Germinal center (tissue), 1 donor: ENCODE results near the gene TNRC18.
A peak's percentile ranks its signal among the peaks of the same experiment; 100 is the strongest.

Experiments used
- DNase-seq: peaks from one replicate; pipeline ENCODE4 v3.0.0; 2012; ENCODE audit warnings: mixed read lengths, low spot score

Gene TNRC18

DNA sequence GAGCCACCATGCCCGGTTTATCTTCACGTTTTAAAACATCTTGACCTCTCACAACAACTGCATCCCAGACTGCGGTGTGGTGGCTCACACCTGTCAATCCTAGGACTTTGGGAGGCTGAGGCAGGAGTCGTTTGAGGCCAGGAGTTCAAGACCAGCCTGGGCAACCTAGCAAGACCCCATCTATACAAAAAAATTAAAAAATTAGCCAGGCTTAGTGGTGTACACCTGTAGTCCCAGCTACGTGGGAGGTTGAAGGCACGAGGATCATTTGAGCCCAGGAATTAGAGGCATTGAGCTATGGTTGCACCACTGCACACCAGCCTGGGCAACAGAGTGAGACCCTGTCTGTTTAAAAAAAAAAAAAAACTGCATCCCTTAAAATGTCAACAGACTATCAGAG lies 20.2 kb downstream of the TNRC18 start:
- DNase-seq, result no peak

- no peak for DNase-seq
These were observed 25.9 kb downstream of the TNRC18 start for GRCh38 chr7:5397736-5398135.

GRCh38 chr7:5396999-5397663 lies 26.5 kb downstream of the TNRC18 start:
- DNase-seq, result peak; percentile 98

DNA sequence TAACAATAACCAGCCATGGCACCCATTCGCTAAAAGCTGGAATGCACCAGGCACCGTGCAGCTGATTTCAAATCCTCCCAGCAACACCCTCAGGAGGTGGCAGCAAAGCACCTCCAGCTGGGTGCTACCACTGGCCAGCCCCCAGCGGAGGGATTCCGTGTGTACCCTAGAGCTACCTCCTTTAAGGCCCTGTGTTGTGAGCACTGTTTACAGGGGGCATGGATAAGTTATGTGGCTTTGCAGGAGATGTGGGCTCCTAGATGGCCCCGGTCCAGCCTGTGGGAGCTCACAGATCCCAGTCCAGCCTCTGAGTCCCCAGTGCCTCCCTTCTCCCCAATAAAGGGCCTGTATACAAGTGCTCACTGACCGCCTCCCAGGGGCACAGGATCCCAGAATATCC lies 27.1 kb downstream of the TNRC18 start:
- peak; percentile 70 for DNase-seq

- no peak for DNase-seq
These were observed 28.4 kb downstream of the TNRC18 start for GRCh38 chr7:5395246-5395645.

DNA sequence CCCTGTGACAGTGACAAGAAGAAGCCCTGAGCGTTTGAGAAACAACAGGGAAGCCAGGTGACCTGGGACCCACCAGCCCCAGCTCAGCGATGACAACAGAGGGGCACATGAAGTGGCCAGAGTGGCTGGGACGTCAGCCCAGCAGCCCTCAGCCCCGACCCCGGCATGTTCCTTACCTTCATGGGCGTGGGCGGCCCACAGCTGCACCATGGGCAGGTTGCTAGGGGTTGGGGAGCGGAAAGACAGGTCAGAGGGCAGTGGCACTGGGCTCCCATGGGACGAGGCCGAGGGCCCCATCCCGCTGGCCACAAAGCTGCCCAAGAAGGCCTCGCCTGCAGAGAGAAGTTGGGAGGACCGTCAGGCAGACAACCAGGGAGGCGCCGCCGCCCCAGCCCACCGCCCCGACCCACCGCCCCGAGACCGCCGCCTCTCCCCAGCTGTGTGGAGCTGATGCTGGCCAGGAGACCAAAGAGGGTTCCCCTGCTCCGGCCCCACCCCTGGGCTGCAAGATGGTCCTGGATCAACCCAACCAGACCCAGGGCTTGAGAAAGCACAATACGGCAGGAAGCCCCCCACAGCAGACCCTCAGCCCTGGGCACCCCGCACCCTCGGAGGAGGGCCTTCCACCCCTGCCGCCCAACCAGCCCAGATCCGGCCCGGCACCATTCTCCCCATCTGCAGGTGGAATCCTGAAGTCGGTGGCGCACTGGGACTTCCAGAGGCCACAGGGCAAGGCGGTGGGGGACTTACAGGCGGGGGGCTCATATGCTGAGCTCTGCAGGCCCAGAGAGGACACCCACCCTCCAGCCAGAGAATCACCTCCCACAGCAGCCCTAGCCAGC lies 29.1 kb downstream of the TNRC18 start:
- no peak for DNase-seq

DNA sequence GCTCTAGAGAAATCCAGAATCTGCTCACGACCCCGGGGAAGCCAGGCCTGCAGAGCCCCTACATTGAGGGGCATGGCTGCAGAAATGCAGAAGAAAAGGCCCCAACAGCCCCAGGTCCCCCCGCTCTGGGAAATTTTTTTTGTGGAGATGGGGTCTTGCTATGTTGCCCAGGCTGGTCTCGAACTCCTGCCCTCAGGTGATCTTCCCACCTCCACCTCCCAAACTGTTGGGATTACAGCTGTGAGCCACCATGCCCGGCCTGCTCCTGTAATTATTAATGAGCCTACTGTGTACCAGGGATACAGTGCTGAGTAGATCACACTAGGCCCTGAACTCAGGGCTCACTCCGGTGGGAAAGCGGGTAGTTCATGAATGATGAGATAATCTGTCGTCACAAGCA lies 29.9 kb downstream of the TNRC18 start:
- DNase-seq, result no peak

DNA sequence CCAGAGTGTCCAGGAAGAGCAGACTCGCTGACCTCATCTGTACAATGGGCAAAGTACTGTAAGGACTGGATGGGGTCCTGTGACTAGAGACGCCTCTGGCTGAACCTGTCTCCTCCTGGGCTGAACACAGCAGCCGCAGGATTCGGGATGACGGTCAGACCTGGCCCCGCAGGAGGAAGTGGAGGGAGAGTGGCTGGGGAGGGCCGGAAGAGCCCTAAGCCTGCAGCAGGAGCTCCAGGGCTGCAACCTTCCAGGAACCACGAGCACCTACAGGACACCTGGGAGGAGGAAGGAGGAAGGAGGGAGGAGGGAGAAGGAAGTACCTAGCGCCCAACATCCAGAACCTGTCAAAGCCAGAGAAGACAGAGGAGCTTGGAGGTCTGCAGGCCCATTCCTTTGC lies 30.3 kb downstream of the TNRC18 start:
- no peak for DNase-seq

DNA sequence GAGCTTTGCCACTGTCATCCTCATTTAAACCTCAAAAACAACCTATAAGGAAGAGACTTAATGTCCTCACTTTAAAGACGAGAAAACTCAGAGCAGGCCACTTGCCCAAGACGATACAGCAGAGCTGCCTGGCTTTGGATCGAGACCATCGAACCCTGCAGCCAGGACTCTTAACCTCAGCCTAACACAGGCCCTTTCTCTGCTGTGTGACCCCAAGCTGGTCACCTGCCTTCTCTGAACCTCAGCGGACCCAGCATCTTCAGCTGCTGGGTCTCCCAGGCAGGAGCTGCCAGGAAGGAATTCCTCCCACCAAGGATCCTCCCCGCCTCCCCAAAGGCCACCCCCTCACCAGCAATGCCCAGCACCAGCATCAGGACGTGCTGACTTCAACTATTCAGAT lies 32.7 kb downstream of the TNRC18 start:
- no peak for DNase-seq

- DNase-seq, result no peak
These were observed 34.7 kb downstream of the TNRC18 start for GRCh38 chr7:5388905-5389433.

- no peak for DNase-seq
These were observed 35.2 kb downstream of the TNRC18 start for GRCh38 chr7:5388273-5388901.

DNA sequence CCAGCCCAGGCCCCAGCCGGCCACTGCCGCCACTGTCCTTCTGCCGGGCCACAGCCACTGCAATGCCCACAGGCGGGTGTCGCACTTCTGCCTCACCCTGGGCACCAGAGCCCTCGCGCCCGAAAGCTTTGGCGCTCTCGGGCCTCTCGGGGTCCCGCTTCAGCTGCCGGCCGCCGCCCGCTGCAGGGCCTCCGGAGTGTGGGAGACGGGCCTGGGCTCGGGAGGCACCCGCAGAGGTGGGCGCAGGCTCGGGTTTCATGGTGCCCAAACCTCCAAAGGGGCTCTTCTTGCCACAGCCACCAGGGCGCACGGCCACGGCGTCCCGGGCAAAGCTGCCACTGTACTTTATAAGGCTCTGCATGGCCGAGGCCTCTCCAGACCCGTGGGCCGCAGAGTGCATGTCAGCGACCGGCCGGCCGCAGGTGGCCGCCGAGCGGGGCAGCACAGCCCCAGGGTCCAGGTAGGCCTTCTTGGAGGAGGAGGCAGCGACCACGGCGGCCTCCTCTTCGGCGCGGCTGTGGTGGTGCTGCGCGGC lies 35.9 kb downstream of the TNRC18 start:
- DNase-seq, result no peak

GRCh38 chr7:5384618-5385017 lies 39.0 kb downstream of the TNRC18 start:
- DNase-seq, result no peak

DNA sequence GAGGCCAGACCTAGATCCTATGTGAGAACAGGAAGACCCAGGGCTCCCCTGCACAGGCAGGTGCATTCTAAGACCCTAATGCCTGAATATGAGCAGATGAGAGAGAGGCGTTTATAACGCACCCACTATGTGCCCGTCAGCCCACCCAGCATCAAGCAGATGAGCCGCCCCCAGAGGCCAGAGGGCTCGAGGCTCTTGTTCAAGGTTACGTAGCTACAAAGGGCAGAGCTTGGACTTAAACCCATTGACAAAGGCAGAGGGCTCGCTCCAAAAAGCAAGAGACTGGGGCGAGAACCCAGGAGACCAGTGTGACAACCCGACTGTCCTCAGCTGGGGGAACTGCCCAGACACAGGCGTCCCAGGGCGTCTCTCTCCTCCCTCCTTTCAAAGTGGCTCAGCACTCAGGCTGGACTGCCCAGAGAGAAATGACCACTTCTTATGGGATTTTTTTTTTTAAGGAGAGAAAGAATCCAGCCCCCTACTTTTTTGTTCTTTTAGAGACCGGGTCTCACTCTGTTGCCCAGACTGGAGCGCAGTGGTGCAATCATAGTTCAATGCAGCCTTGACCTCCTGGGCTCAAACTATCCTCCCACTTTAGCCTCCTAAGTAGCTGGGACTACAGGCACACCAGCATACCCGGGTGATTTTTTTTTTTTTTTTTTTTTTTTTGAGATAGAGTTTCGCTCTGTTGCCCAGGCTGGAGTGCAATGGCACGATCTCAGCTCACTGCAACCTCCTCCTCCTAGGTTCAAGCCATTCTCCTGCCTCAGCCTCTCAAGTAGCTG lies 40.1 kb downstream of the TNRC18 start:
- DNase-seq, result no peak

DNA sequence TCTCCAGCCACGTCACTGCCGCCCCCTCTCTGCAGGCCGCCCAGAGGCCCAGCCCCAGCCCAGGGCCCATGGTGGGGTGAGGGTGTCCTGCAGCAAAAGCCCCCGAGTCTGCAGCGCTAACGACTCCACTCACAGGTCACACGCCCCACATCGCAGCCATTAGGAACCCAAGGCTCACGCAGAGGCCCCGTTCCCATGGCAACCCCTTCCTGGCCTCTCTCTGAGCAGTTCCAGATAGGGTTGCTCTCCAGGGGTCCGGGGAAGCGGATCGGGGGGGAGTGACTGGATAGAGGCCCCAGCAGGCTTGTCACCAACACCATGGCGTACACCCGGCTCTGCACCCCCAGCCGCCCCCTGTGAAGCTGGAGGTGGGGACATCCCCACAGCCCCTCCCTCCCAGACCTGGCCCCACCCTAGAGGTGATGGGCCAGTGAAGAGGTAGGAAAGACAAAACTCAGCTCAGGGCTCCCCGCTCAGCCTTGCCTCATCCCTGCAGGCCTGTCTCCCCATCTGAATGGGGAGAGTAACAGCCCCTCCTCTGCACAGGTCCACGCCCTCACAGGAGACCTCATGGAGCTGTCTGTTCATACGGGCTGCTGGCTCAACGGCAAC lies 41.2 kb downstream of the TNRC18 start:
- DNase-seq, result no peak

- no peak for DNase-seq
These were observed 42.4 kb downstream of the TNRC18 start for GRCh38 chr7:5381071-5381772.

DNA sequence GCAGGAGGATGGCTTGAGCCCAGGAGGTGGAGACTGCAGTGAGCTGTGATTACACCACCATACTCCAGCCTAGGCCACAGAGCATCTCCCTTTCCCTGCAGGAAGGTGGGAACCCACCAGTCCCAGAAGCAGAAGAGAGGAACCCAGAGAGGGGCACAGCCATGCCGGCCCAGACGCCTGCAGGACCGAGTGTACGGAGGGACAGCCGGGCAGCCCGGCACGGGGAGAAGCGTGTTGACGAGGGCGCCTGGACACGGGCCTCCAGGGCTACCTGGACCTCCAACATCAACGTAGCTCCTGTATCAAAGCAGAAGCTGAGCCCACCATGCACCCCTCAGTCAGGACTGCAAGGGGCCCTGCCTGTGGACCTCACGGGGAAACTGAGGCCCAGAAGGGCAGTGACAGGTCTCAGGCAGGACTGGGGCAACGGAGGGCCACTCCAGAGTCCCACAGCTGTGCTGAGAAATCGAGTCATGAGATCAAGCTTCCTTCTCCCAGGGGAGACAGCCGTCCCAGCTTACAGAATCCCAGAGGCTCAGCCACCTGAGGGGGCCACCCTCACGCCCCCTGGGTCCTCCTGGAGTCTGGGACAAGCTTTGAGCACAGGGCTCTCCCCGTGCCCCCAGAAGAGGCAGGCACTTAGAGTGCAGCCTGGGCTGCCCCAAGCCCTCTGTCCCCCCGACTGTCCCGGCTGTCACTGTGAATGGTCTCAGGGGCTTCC lies 43.1 kb downstream of the TNRC18 start:
- no peak for DNase-seq

GRCh38 chr7:5379546-5379945 lies 44.1 kb downstream of the TNRC18 start:
- no peak for DNase-seq

- DNase-seq, result no peak
These were observed 45.8 kb downstream of the TNRC18 start for GRCh38 chr7:5377816-5378215.

DNA sequence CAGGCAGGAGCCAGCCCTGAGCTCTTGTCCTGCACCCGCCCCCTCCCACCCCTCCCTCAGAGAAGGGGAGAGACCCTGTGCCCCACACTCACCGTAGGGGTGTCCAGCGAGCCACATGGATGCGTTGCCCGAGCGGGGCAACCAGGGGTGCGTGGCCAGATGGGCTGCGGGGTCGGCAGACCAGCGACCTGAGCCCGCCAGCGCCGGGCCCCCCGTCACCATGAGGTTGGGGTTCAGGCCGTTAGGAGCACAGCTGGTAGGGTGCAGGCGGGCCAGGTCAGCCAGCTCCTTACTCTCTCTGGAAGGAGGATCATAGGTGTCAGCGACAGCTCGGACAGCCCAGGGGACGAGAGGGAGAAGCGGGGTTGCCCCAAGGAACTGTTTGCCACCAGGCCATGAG lies 46.4 kb downstream of the TNRC18 start:
- no peak for DNase-seq
